Activated T-helper 17 cell treated with anti-CD3 and anti-CD28 coated beads, Interleukin-2, amount 50 U/mL, for 72 hours (primary cell): ENCODE measurements around the gene P2RX6. TPM values are rescaled to one million over a fixed set of nuclear protein-coding genes. Genes with fewer than 3 reads are reported as not detected.
A peak's percentile ranks its signal among the peaks of the same experiment; 100 is the strongest.
"Not testable (repeated sequence)": the region's sequence is repeated elsewhere in the genome, so short reads cannot be mapped to it uniquely, and the experiment has no call there.

Source experiments
- ATAC-seq: fragments of 150-1000 bp; cut with Tn5 transposase; replicated peaks from 2 replicates; pipeline ENCODE4 v1.10.0; 2021; ENCODE audit warnings: mild to moderate bottlenecking, moderate library complexity
- H3K27ac Mint-ChIP-seq: one replicate; pipeline ENCODE4 v1.8.0; 2022; ENCODE audit warnings: mixed read lengths
- H3K27me3 Mint-ChIP-seq: one replicate; pipeline ENCODE4 v1.8.0; 2022; ENCODE audit warnings: mixed read lengths
- H3K36me3 Mint-ChIP-seq: one replicate; pipeline ENCODE4 v1.8.0; 2022; ENCODE audit warnings: low read depth, mild to moderate bottlenecking, mixed read lengths
- H3K4me1 Mint-ChIP-seq: one replicate; pipeline ENCODE4 v1.8.0; 2022; ENCODE audit warnings: mixed read lengths
- H3K4me3 Mint-ChIP-seq: one replicate; pipeline ENCODE4 v1.8.0; 2022; ENCODE audit warnings: mild to moderate bottlenecking, mixed read lengths
- H3K9me3 Mint-ChIP-seq: one replicate; pipeline ENCODE4 v1.8.0; 2022; ENCODE audit warnings: mixed read lengths
- total RNA-seq, 2 donors: library from RNA; stranded (reverse); gene quantifications; one replicate each; pipeline ENCODE4 v1.2.3, GENCODE V29; 2022

P2RX6 gene
- total RNA-seq, 2 donors from 2014 or later: 0.28 TPM; not detected in 1

- no peaks in the 10 kb centered on the region for H3K4me1 Mint-ChIP-seq
- H3K9me3 Mint-ChIP-seq: no peaks in the 10 kb centered on the region
- no peak overlapping the region for H3K27ac Mint-ChIP-seq
- peaks cover 43% of the 10 kb centered on the region for H3K36me3 Mint-ChIP-seq
- ATAC-seq: no peak
- no peaks in the 10 kb centered on the region for H3K27me3 Mint-ChIP-seq
- H3K4me3 Mint-ChIP-seq: no peak overlapping the region
Measured at GRCh38 chr22:20996031-20996410, 18.9 kb upstream of the P2RX6 start.

GRCh38 chr22:20996598-20997535 lies 18.1 kb upstream of the P2RX6 start:
- peaks cover 51% of the 10 kb centered on the region for H3K36me3 Mint-ChIP-seq
- no peaks in the 10 kb centered on the region for H3K27me3 Mint-ChIP-seq
- H3K4me3 Mint-ChIP-seq: no peak overlapping the region
- H3K4me1 Mint-ChIP-seq: no peaks in the 10 kb centered on the region
- ATAC-seq: no peak
- H3K9me3 Mint-ChIP-seq: no peaks in the 10 kb centered on the region
- H3K27ac Mint-ChIP-seq: no peak overlapping the region

- Mint-ChIP-seq H3K4me3 (no peak overlapping the region), H3K9me3 (no peaks in the 10 kb centered on the region)
Measured at GRCh38 chr22:20997536-20998257, 17.3 kb upstream of the P2RX6 start.

GRCh38 chr22:20998411-20999336 lies 16.3 kb upstream of the P2RX6 start:
- peaks cover 55% of the 10 kb centered on the region for H3K36me3 Mint-ChIP-seq
- no peaks in the 10 kb centered on the region for H3K9me3 Mint-ChIP-seq
- no peaks in the 10 kb centered on the region for H3K27me3 Mint-ChIP-seq
- no peak for ATAC-seq
- no peaks in the 10 kb centered on the region for H3K4me1 Mint-ChIP-seq
- H3K4me3 Mint-ChIP-seq: no peak overlapping the region
- peak overlapping the region; percentile 36 for H3K27ac Mint-ChIP-seq

More at GRCh38 chr22:20997536-20998257, 17.3 kb upstream of the P2RX6 start:
- Mint-ChIP-seq H3K27ac (no peak overlapping the region), H3K36me3 (peaks cover 49% of the 10 kb centered on the region), H3K4me1 (no peaks in the 10 kb centered on the region), H3K27me3 (no peaks in the 10 kb centered on the region)
- no peak for ATAC-seq

GRCh38 chr22:20999350-21000206 lies 15.4 kb upstream of the P2RX6 start:
- no peak for ATAC-seq
- peak overlapping the region; percentile 98 for H3K27ac Mint-ChIP-seq

DNA sequence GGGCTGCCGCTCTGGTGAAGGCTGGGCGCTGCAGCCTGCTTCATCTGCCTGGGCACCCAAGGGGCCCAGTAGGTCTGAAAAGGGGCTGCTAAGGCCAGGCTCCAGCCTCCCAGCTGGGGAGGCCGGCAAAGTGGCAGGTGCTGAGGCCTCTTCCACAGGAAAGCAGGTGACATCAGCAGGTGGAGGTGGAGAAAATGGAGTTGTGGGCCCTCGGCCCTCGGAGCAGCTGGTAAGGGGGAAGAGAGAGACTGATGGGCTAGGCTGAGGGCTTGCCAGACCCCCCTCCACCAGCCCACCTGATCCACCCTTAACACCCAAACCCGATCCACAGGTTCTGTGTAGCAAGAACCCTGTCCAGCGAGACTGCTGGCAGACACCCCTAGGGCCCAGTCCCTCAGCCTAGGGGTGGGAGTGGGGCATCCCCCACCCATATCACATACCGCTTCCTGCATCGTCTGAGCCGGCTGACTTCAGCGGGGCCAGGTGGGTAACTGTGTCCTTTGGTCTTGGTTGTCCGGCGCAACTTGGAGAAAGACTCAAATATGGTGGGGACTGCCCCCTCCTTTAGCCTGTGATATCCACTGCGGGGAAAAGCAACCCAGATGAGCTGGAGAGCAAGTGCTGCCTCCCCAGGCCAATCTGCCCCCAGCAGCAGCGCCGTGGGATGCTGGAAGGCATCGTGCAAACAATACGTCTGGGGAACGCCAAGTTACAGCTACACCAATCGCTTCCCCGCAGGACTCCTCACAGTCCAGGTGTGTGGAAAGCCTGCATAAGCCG lies 14.6 kb upstream of the P2RX6 start:
- Mint-ChIP-seq H3K4me3 (peak overlapping the region; percentile 98), H3K4me1 (no peaks in the 10 kb centered on the region), H3K9me3 (no peaks in the 10 kb centered on the region), H3K36me3 (peaks cover 55% of the 10 kb centered on the region), H3K27me3 (no peaks in the 10 kb centered on the region), H3K27ac (peak overlapping the region; percentile 98)
- ATAC-seq: no peak

More at GRCh38 chr22:20999350-21000206, 15.4 kb upstream of the P2RX6 start:
- H3K4me1 Mint-ChIP-seq: no peaks in the 10 kb centered on the region
- H3K9me3 Mint-ChIP-seq: no peaks in the 10 kb centered on the region
- H3K36me3 Mint-ChIP-seq: peaks cover 55% of the 10 kb centered on the region
- no peaks in the 10 kb centered on the region for H3K27me3 Mint-ChIP-seq
- peak overlapping the region; percentile 98 for H3K4me3 Mint-ChIP-seq

DNA sequence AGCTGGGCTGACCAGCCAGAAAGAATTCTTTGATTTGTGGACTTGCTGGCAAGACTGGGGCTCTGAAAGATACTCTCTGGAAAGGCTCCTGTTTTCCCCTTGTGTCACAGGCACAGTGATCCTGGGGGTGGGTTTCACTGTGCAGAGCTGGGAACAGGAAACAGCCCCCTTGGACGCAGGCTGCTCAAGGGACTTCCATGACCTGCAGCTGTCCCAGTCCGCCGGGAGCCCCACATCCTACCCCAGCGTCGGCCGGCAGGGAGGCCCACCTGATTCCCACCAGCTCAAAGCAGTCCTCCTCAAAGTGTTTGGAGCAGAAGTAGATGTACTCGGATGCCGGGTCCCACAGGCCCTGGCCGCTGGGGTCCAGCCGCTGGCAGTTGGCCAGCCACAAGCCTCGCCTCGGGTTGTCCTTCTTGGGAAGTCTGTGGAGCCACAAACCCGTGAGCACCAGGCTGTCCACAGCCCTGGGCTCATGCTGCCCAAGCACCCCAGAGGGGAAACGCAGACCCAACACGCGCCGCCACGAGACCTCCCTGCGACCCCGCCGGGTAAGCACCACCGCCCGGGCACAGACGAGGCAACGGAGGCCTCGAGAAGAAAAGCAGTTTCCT lies 13.9 kb upstream of the P2RX6 start:
- Mint-ChIP-seq H3K27ac (peak overlapping the region; percentile 98), H3K27me3 (no peaks in the 10 kb centered on the region), H3K4me1 (no peaks in the 10 kb centered on the region), H3K4me3 (peak overlapping the region; percentile 98), H3K9me3 (no peaks in the 10 kb centered on the region), H3K36me3 (peaks cover 54% of the 10 kb centered on the region)
- ATAC-seq: no peak

- peak within 1 kb of the TSS; percentile 98 for H3K4me3 Mint-ChIP-seq
- no peaks in the 10 kb centered on the region for H3K27me3 Mint-ChIP-seq
- peak; percentile 95 for ATAC-seq
- H3K36me3 Mint-ChIP-seq: peaks cover 48% of the 10 kb centered on the region
- H3K27ac Mint-ChIP-seq: peak within 1 kb of the TSS; percentile 98
- no peaks in the 10 kb centered on the region for H3K4me1 Mint-ChIP-seq
- H3K9me3 Mint-ChIP-seq: no peaks in the 10 kb centered on the region
Measured at GRCh38 chr22:21001601-21002325, 13.2 kb upstream of the P2RX6 start, which contains the start of gene THAP7. Gene THAP7 (minus strand): TSS chr22:21002118. CDS start chr22:21001911, 207 bp downstream.

DNA sequence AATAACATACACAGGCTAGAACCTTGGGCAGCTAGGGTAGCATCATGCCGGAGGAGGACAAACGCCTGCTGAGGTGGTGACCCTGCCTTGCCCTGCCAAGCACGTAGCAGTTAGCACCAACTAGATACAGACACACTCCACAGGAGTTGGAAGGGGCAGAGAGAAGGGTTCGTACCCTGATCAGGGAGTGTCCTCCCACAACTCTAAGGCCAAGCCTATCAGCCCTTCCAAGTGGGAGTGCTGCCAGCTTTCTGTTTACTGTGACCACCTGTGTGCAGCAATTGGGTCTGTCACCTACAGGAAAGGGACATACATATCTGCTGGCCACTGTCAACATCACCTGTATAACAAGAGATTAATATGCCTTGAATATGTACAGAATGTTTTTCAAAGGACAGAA lies 11.2 kb upstream of the P2RX6 start:
- no peak for ATAC-seq
- H3K4me3 Mint-ChIP-seq: peak overlapping the region; percentile 98
- H3K27me3 Mint-ChIP-seq: no peaks in the 10 kb centered on the region
- H3K36me3 Mint-ChIP-seq: peaks cover 40% of the 10 kb centered on the region
- peak overlapping the region; percentile 98 for H3K27ac Mint-ChIP-seq
- no peaks in the 10 kb centered on the region for H3K4me1 Mint-ChIP-seq
- no peaks in the 10 kb centered on the region for H3K9me3 Mint-ChIP-seq

GRCh38 chr22:21009208-21009607 lies 5.8 kb upstream of the P2RX6 start:
- not testable (repeated sequence) for H3K4me1 Mint-ChIP-seq, ATAC-seq, H3K9me3 Mint-ChIP-seq, H3K27me3 Mint-ChIP-seq, H3K36me3 Mint-ChIP-seq, H3K4me3 Mint-ChIP-seq, H3K27ac Mint-ChIP-seq

- no peak overlapping the region for H3K27ac Mint-ChIP-seq
- no peak overlapping the region for H3K4me3 Mint-ChIP-seq
- no peaks in the 10 kb centered on the region for H3K9me3 Mint-ChIP-seq
- no peak for ATAC-seq
- no peaks in the 10 kb centered on the region for H3K36me3 Mint-ChIP-seq
- peaks cover 10% of the 10 kb centered on the region for H3K4me1 Mint-ChIP-seq
- no peaks in the 10 kb centered on the region for H3K27me3 Mint-ChIP-seq
Measured at GRCh38 chr22:21009638-21010425, 5.1 kb upstream of the P2RX6 start.
